K562 (cell line): ENCODE measurements around the gene SNCB. TPM values are rescaled to one million over a fixed set of nuclear protein-coding genes. Genes with fewer than 3 reads are reported as not detected.
A peak's percentile ranks its signal among the peaks of the same experiment; 100 is the strongest.

Source experiments
- ATAC-seq: fragments of 200-7000 bp; cut with Tn5 transposase; 3 replicates; pipeline ENCODE4 v1.9.1; 2020; ENCODE audit warnings: moderate library complexity
- BruUV-seq: library from RNA; stranded (reverse); fragments of 400-500 nt; replicated peaks from 2 replicates; lab custom pipeline; 2021; lab: Mats Ljungman, UMichigan
- CTCF ChIA-PET: fragments of 300-600 bp; formaldehyde crosslinking; extraction: SDS; loops from one replicate; lab custom pipeline; 2021; ENCODE audit warnings: low intra/inter-chr PET ratio; lab: Yijun Ruan, JAX
- POLR2A ChIA-PET: fragments of 300-600, 350-650 bp; sonication (Branson Sonifier 250); formaldehyde crosslinking; extraction: SDS; loops from one replicate; lab custom pipeline; 2021; ENCODE audit warnings: antibody characterized with exemption, inconsistent platforms; lab: Yijun Ruan, JAX
- DNase-seq, 4 experiments: peaks; one replicate each; pipeline versions ENCODE4 v3.0.0 to v3.0.0-alpha.2; 2011 to 2018; ENCODE audit warnings: low spot score in 3 of 4, mixed read lengths in 3 of 4; ENCODE audit errors: extremely low read depth in 1 of 4
- FAIRE-seq: peaks from 2 replicates; lab custom pipeline; 2011; peaks lifted over from hg19 to GRCh38; lab: Jason Lieb, UNC
- H2AFZ ChIP-seq: 2 replicates; pipeline ENCODE4 v1.6.0; 2011; ENCODE audit warnings: low read depth, low read length, control low read depth, inconsistent platforms
- H3K27ac ChIP-seq: fragments of 200-600 bp; 3 replicates; pipeline ENCODE4 v1.8.0; 2011; ENCODE audit warnings: low read depth, mild to moderate bottlenecking, control low read depth, inconsistent platforms, low read length, moderate library complexity, mixed read lengths; ENCODE audit errors: extremely low read depth
- H3K27me3 ChIP-seq, 2 experiments: fragments of 300-600 bp in 1 of 2; 2 replicates in 1 of 2; 3 replicates in 1 of 2; pipeline versions ENCODE4 v1.6.0 to v1.8.0; 2011; ENCODE audit warnings: inconsistent platforms in 2 of 2, low read length in 2 of 2, mild to moderate bottlenecking in 1 of 2, mixed read lengths in 1 of 2, moderate library complexity in 1 of 2; ENCODE audit not compliant: control insufficient read depth in 2 of 2, insufficient read depth in 2 of 2
- H3K36me3 ChIP-seq: fragments of 300-600 bp; 3 replicates; pipeline ENCODE4 v1.8.0; 2011; ENCODE audit warnings: mild to moderate bottlenecking, low read length, inconsistent platforms; ENCODE audit not compliant: control insufficient read depth, insufficient read depth
- H3K4me1 ChIP-seq, 2 experiments: fragments of 200-600 bp in 1 of 2; replicated peaks in 1 of 2; 2 replicates in 1 of 2; 3 replicates in 1 of 2; pipeline versions ENCODE4 v1.5.1 to v1.8.0; 2011; ENCODE audit warnings: inconsistent platforms in 2 of 2, low read length in 2 of 2, mild to moderate bottlenecking in 1 of 2, mixed read lengths in 1 of 2, moderate library complexity in 1 of 2; ENCODE audit not compliant: control insufficient read depth in 2 of 2, insufficient read depth in 2 of 2
- H3K4me2 ChIP-seq: 2 replicates; pipeline ENCODE4 v1.6.1; 2011; ENCODE audit warnings: low read length, control low read depth, inconsistent platforms, mixed read lengths; ENCODE audit not compliant: insufficient read depth
- H3K4me3 ChIP-seq: fragments of 200-600 bp; sonication (generic), shearing (Covaris generic); 2 replicates; pipeline ENCODE4 v1.5.1; 2016; ENCODE audit warnings: control low read depth, inconsistent platforms
- H3K79me2 ChIP-seq: fragments of 200-600 bp; 3 replicates; pipeline ENCODE4 v1.8.0; 2011; ENCODE audit warnings: low read length, inconsistent platforms; ENCODE audit not compliant: control insufficient read depth, insufficient read depth
- H3K9ac ChIP-seq, 2 experiments: 2 replicates each; pipeline versions ENCODE4 v1.6.0 to v1.6.1; 2011; ENCODE audit warnings: low read depth in 2 of 2, low read length in 2 of 2, control low read depth in 1 of 2, inconsistent platforms in 1 of 2, mild to moderate bottlenecking in 1 of 2, mixed read lengths in 1 of 2; ENCODE audit not compliant: insufficient read depth in 1 of 2
- H3K9me1 ChIP-seq: one replicate; pipeline ENCODE4 v1.6.0; 2011; ENCODE audit warnings: inconsistent platforms, mild to moderate bottlenecking, low read length, moderate library complexity; ENCODE audit not compliant: control insufficient read depth, insufficient read depth
- H3K9me3 ChIP-seq: replicated peaks from 2 replicates; pipeline ENCODE4 v1.5.1; 2011; ENCODE audit warnings: low read depth, low read length, inconsistent platforms; ENCODE audit not compliant: control insufficient read depth, insufficient read depth
- H4K20me1 ChIP-seq: replicated peaks from 2 replicates; pipeline ENCODE4 v1.6.1; 2011; ENCODE audit warnings: low read length, inconsistent platforms, mixed read lengths; ENCODE audit not compliant: control insufficient read depth, insufficient read depth
- BHLHE40 ChIP-seq: IDR thresholded peaks from 2 replicates; pipeline ENCODE4 v1.6.1; 2011; ENCODE audit warnings: low read length, improper control_type of control experiment
- DDX20 ChIP-seq: fragments of 450-650 bp; IDR thresholded peaks from 2 replicates; pipeline ENCODE4 v1.6.1; 2016; ENCODE audit warnings: missing genetic modification characterization, low read depth, mild to moderate bottlenecking, missing compliant biosample characterization, moderate library complexity
- EHMT2 ChIP-seq: fragments of 450-650 bp; IDR thresholded peaks from 2 replicates; pipeline ENCODE4 v1.6.1; 2018; ENCODE audit warnings: antibody characterized with exemption
- GABPA ChIP-seq: fragments of 200-800 bp; sonication (Bioruptor generic); conservative IDR thresholded peaks from 2 replicates; pipeline ENCODE4 v1.6.1; 2016; ENCODE audit warnings: low read depth, missing genetic modification characterization, missing compliant biosample characterization
- NR4A1 ChIP-seq, 2 experiments: fragments of 250-450 bp in 1 of 2; fragments of 450-650 bp in 1 of 2; sonication (Bioruptor Pico) in 1 of 2; IDR thresholded peaks; 2 replicates each; pipeline versions ENCODE4 v1.4.0 to v1.6.1; 2016 to 2020; ENCODE audit warnings: mild to moderate bottlenecking in 2 of 2, missing compliant biosample characterization in 1 of 2, missing genetic modification characterization in 1 of 2, moderate library complexity in 1 of 2
- OTX1 ChIP-seq: fragments of 450-650 bp; formaldehyde crosslinking; IDR thresholded peaks from 2 replicates; pipeline ENCODE4 v1.4.0; 2022; ENCODE audit warnings: mild to moderate bottlenecking
- SMARCA4 ChIP-seq: fragments of 450-650 bp; IDR thresholded peaks from 2 replicates; pipeline ENCODE4 v1.6.1; 2016
- UBTF ChIP-seq, 2 experiments: IDR thresholded peaks; 2 replicates each; pipeline ENCODE4 v1.6.1; 2012; ENCODE audit warnings: improper control_type of control experiment in 2 of 2, low read depth in 2 of 2, low read length in 2 of 2, borderline replicate concordance in 1 of 2
- ZBTB49 ChIP-seq: sonication (generic); formaldehyde crosslinking; IDR thresholded peaks from 2 replicates; pipeline ENCODE4 v1.8.0; 2022; ENCODE audit warnings: missing genetic modification reagents, mild to moderate bottlenecking, borderline replicate concordance
- ZNF143 ChIP-seq: sonication (generic); formaldehyde crosslinking; IDR thresholded peaks from 2 replicates; pipeline ENCODE4 v1.9.0; 2022; ENCODE audit warnings: mild to moderate bottlenecking, missing genetic modification reagents
- WGBS: fragments of 100-300 bp; shearing (Covaris generic); methylation state at CpG from one replicate; pipeline ENCODE4 v1.1.6; 2016; ENCODE audit warnings: low coverage, mixed read lengths; ENCODE audit not compliant: insufficient coverage; ENCODE audit errors: missing lambda C conversion rate; 5-methylcytosine and 5-hydroxymethylcytosine counted together
- in situ Hi-C: fragments of 300-500 bp; cut with MboI; formaldehyde crosslinking; loops from 4 replicates; pipeline ENCODE4 v1.15.0; 2018; ENCODE audit warnings: inconsistent platforms, mixed read lengths
- intact Hi-C: fragments of 100-400 bp; cut with micrococcal nuclease; formaldehyde crosslinking; loops from 2 replicates; pipeline ENCODE4 v1.14.2; 2022
- polyA plus RNA-seq, 8 experiments: library from polyadenylated mRNA; depleted of rRNA in 4 of 8; stranded (reverse) in 5 of 8; unstranded in 3 of 8; fragments of >200 nt; fragmentation: Nextera tagmentation in 2 of 8; fragmentation: Illumina TruSeq in 1 of 8; extraction: Ambion mirVana in 2 of 8; extraction: Trizol in 1 of 8; gene quantifications; 2 replicates each; pipeline versions ENCODE4 v1.2.1 to v1.2.3, GENCODE V29; 2011 to 2014; ENCODE audit warnings: inconsistent platforms in 1 of 8, missing spikeins in 1 of 8
- total RNA-seq, 7 experiments: library from RNA; depleted of rRNA in 6 of 7; stranded (reverse); fragments of >200 nt in 6 of 7; fragmentation: Illumina TruSeq in 2 of 7; extraction: Trizol in 2 of 7; gene quantifications; 2 replicates each; pipeline versions ENCODE4 v1.2.1 to v1.2.3, GENCODE V29; 2011 to 2021; ENCODE audit warnings: low replicate concordance in 1 of 7
- TF ChIP-seq, protein P1 (sequence below): sonication (generic); formaldehyde crosslinking; IDR thresholded peaks from 2 replicates; pipeline ENCODE4 v1.8.1; 2023; ENCODE audit warnings: mild to moderate bottlenecking, missing genetic modification reagents
- TF ChIP-seq, protein P2 (sequence below): sonication (generic); formaldehyde crosslinking; IDR thresholded peaks from 2 replicates; pipeline ENCODE4 v1.8.0; 2022; ENCODE audit warnings: mild to moderate bottlenecking, missing genetic modification reagents

Gene SNCB
- total and polyA plus RNA-seq, 9 of the 15 experiments (the other 6 are each of a cell fraction or from before 2014, with no cell fraction given): not detected

DNA sequence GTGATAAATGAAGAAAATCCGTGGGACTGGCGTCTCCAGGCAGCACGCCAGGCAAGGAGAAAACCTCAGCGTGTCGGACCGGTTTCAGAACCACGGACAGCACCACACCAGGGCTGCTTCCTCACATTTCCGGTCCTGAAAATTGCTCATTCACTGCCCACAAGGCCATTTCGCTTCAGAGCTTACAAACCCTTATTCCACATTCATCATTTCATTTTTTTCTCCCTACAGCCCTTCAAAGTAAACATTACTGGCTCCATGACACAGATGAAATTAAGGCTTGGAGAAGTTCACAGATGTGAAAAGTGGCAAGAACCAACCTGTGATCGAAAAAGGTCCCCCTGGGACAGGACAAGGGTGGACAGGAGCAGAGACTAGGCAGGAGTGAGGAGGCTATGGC, 18.9 kb downstream of the SNCB start:
- peaks cover 27% of the 10 kb centered on the region for H4K20me1 ChIP-seq
- H3K79me2 ChIP-seq: peaks cover 2% of the 10 kb centered on the region; the same call in 1 of the 3 replicates
- H3K9me3 ChIP-seq: no peaks in the 10 kb centered on the region
- DNase-seq: peak; percentile 64 to 89 (median 68)
- H3K36me3 ChIP-seq: peaks cover 3% of the 10 kb centered on the region; the same call in 2 of the 3 replicates
- H3K9ac ChIP-seq: no peak overlapping the region; a peak in 1 of 4 replicates
- peak; percentile 34 for ATAC-seq
- 9% methylated on average over 10 of the region's 10 CpGs for WGBS
- ChIA-PET CTCF (interaction anchor here (1.0 kb wide), 1 partner anchor 195 kb away, joined by 4 read pairs; the partner anchor contains the start of gene CLTB), POLR2A (no interaction called here)
- FAIRE-seq: peak; percentile 95
- H3K9me1 ChIP-seq: peaks cover 9% of the 10 kb centered on the region
- in situ Hi-C loops: no loop called here
- BruUV-seq: no TSS peak
- no peak overlapping the region for H3K4me3 ChIP-seq
- no peak overlapping the region for H3K4me2 ChIP-seq
- no peak overlapping the region for H3K27ac ChIP-seq
- no peak overlapping the region for H2AFZ ChIP-seq
- intact Hi-C loops: loop anchor here (2.0 kb wide), 1 partner anchor 37 kb away; no protein-coding TSS in a partner anchor
- peaks cover 7 to 18% of the 10 kb centered on the region in 2 experiments for H3K27me3 ChIP-seq
- H3K4me1 ChIP-seq: peaks cover 14 to 21% of the 10 kb centered on the region in 2 experiments; a peak in 4 of 5 replicates
- TF ChIP-seq, protein P1, sequence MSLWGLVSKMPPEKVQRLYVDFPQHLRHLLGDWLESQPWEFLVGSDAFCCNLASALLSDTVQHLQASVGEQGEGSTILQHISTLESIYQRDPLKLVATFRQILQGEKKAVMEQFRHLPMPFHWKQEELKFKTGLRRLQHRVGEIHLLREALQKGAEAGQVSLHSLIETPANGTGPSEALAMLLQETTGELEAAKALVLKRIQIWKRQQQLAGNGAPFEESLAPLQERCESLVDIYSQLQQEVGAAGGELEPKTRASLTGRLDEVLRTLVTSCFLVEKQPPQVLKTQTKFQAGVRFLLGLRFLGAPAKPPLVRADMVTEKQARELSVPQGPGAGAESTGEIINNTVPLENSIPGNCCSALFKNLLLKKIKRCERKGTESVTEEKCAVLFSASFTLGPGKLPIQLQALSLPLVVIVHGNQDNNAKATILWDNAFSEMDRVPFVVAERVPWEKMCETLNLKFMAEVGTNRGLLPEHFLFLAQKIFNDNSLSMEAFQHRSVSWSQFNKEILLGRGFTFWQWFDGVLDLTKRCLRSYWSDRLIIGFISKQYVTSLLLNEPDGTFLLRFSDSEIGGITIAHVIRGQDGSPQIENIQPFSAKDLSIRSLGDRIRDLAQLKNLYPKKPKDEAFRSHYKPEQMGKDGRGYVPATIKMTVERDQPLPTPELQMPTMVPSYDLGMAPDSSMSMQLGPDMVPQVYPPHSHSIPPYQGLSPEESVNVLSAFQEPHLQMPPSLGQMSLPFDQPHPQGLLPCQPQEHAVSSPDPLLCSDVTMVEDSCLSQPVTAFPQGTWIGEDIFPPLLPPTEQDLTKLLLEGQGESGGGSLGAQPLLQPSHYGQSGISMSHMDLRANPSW: no peak
- TF ChIP-seq BHLHE40 (no peak), ZNF143 (no peak), GABPA (tag) (peak; percentile 76), OTX1 (no peak), NR4A1 (CRISPR knock-in tag; IDR thresholded peaks at IDR 0.05) (no peak), NR4A1 (tag; IDR thresholded peaks at IDR 0.05) (no peak), ZBTB49 (CRISPR knock-in tag) (no peak), EHMT2 (peak; percentile 98), UBTF (IDR thresholded peaks at IDR 0.05; ENCODE audit: borderline replicate concordance in 1 of 2, low read depth in 2 of 2, low read length in 2 of 2) (0 out of 4 replicates have a peak, but pooled peaks of 1 of the 2 experiments have one; percentile 26), SMARCA4 (no peak), DDX20 (tag) (no peak)
- TF ChIP-seq, protein P2, sequence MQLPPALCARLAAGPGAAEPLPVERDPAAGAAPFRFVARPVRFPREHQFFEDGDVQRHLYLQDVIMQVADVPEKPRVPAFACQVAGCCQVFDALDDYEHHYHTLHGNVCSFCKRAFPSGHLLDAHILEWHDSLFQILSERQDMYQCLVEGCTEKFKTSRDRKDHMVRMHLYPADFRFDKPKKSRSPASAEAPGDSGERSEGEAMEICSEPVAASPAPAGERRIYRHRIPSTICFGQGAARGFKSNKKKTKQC (CRISPR knock-in tag): peak; percentile 83
